AG04450 (cell line): ENCODE results near the gene ZBTB8A. TPM values are rescaled to one million over a fixed set of nuclear protein-coding genes. Genes with fewer than 3 reads are reported as not detected.
A peak's percentile ranks its signal among the peaks of the same experiment; 100 is the strongest.

Experiments used
- CTCF ChIA-PET: fragments of 300-600, 350-600 bp; formaldehyde crosslinking; extraction: SDS; loops from one replicate; lab custom pipeline; 2022; ENCODE audit warnings: antibody characterized with exemption, inconsistent platforms; lab: Charles Lee
- POLR2A ChIA-PET: fragments of 350-600 bp; formaldehyde crosslinking; extraction: SDS; loops from one replicate; lab custom pipeline; 2021; ENCODE audit warnings: antibody characterized with exemption, inconsistent platforms; lab: Yijun Ruan, JAX
- DNase-seq: peaks from one replicate; pipeline ENCODE4 v3.0.0-alpha.2; 2011; ENCODE audit warnings: low read depth, low spot score
- H3K27ac ChIP-seq: one replicate; pipeline ENCODE4 v1.5.1; 2012; ENCODE audit warnings: low read depth, low read length, control low read depth
- H3K27me3 ChIP-seq: one replicate; pipeline ENCODE4 v1.6.0; 2012; ENCODE audit warnings: low read length; ENCODE audit not compliant: control insufficient read depth, insufficient read depth
- H3K4me3 ChIP-seq: 2 replicates; pipeline ENCODE4 v1.5.1; 2011; ENCODE audit warnings: mild to moderate bottlenecking, low read depth, low read length, control low read depth
- H3K9me3 ChIP-seq: 2 replicates; pipeline ENCODE4 v1.5.1; 2012; ENCODE audit warnings: low read length; ENCODE audit not compliant: control insufficient read depth, insufficient read depth
- CTCF ChIP-seq: IDR thresholded peaks from 2 replicates; pipeline ENCODE4 v1.5.1; 2011; ENCODE audit warnings: low read depth, low read length, control low read depth, inconsistent platforms
- polyA plus RNA-seq: library from polyadenylated mRNA; depleted of rRNA; stranded (reverse); fragments of >200 nt; gene quantifications from 2 replicates; pipeline ENCODE4 v1.2.3, GENCODE V29; 2011; rRNA removed
- small RNA-seq: library from RNA; depleted of rRNA; stranded (forward); fragments of <200 nt; gene quantifications from one replicate; pipeline ENCODE3, GENCODE V24; 2012; ENCODE audit warnings: low read depth; ENCODE audit not compliant: insufficient read length

ZBTB8A gene
- polyA plus RNA-seq, 1 experiment = 7.2 TPM

DNA sequence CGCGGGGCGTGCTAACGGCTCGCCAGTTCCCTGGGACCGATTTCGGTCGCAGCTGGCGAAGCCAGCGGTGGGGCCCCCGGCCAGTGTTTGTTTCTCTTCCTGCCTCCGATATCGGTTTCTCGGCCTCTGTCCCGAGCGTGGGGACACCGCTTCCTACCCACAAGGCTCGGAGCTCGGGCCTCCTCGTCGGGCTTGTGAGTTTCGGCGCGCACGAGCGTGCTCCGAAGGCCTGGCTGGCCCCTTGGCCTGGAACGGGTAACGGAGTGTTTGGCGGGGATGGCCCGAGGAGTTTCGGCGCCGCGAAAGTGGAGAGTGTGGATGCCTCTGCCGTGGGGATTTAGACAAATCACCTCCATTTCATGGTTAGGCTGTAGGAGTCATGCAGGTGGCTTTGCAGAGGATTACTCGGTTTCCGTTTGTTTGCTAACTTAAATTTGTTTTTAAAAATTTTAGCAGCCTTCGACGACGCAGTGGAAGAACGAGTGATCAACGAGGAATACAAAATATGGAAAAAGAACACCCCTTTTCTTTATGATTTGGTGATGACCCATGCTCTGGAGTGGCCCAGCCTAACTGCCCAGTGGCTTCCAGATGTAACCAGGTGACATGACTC is 112.3 kb downstream of the ZBTB8A start:
- no peak for DNase-seq
- no peaks in the 10 kb centered on the region for H3K27me3 ChIP-seq
- ChIA-PET CTCF (interaction anchor here (0.6 to 1.9 kb wide), 2 partner anchors 64 to 238 kb away, joined by 3 to 5 read pairs; no protein-coding TSS in a partner anchor), POLR2A (interaction anchor here (0.6 to 1.4 kb wide), 8 partner anchors 12 to 385 kb away, joined by 3 to 9 read pairs (median 3); partner anchors contain the start of gene SYNC)
- H3K9me3 ChIP-seq = no peaks in the 10 kb centered on the region
- H3K4me3 ChIP-seq = peak overlapping the region; percentile 83
- peak overlapping the region; percentile 91 for H3K27ac ChIP-seq
- TF ChIP-seq CTCF = no peak

DNA sequence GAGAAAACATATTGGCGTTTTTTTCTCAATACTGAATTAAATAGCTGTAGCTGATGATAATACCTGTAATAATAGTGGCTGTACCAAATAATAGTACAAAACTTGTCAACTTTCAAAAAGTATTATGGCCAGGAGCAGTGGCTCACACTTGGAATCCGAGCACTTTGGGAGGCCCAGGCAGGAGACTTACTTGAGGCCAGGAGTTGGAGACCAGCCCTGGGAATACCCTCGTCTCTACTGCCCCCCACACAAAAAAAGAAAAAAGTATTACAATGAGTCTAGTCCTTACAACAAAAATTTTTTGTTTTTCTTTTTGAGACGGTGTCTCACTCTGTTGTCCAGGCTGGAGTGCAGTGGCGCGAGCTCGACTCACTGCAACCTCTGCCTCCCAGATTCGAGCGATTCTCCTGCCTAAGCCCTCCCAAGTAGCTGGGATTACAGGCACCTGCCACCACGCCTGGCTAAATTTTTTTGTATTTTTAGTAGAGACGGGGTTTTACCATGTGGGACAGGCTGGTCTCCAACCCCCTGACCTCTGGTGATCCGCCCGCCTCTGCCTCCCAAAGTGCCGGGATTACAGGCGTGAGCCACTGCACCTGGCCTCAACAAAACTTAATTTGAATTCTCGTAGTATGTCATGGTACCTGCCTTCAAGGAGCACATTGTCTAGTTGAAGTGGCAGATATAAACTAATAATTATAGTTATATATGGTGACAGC is 113.2 kb downstream of the ZBTB8A start:
- CTCF ChIA-PET = no interaction called here
- POLR2A ChIA-PET = interaction anchor here (0.6 kb wide), 1 partner anchor 13 kb away, joined by 3 read pairs; no protein-coding TSS in a partner anchor

More for the DNA sequence above, 113.2 kb downstream of the ZBTB8A start:
- DNase-seq = no peak
- Histone ChIP-seq H3K27ac (no peak overlapping the region), H3K9me3 (no peaks in the 10 kb centered on the region), H3K27me3 (no peaks in the 10 kb centered on the region), H3K4me3 (peak overlapping the region; percentile 83)
- no peak for TF ChIP-seq CTCF

Small RNAs within 50 kb of the gene (small RNA-seq; reads per million reads assigned to genes)
- not detected for gene RF00019

Other genes starting within 250 kb of the ZBTB8A start
- gene HDAC1, start 247.3 kb upstream of the ZBTB8A start, polyA plus RNA-seq = 157 and 172 TPM in 2 replicates
- gene MARCKSL1, start 203.2 kb upstream of the ZBTB8A start, polyA plus RNA-seq = 196 and 200 TPM in 2 replicates
- 1.4 and 1.6 TPM in 2 replicates for gene FAM229A, start 176.9 kb upstream of the ZBTB8A start, polyA plus RNA-seq
- gene TSSK3, start 176.9 kb upstream of the ZBTB8A start, polyA plus RNA-seq = 0.33 and 0.45 TPM in 2 replicates
- gene BSDC1, start 145.0 kb upstream of the ZBTB8A start, polyA plus RNA-seq = 45.3 and 53.1 TPM in 2 replicates
- gene ZBTB8B, start 74.4 kb upstream of the ZBTB8A start, polyA plus RNA-seq = not detected in 2 replicates
- 63.5 and 89.1 TPM in 2 replicates for gene ZBTB8OS, start 111.1 kb downstream of the ZBTB8A start, polyA plus RNA-seq
- 132 and 154 TPM in 2 replicates for gene RBBP4, start 111.8 kb downstream of the ZBTB8A start, polyA plus RNA-seq
- 50.4 and 65.1 TPM in 2 replicates for gene SYNC, start 163.3 kb downstream of the ZBTB8A start, polyA plus RNA-seq